Parathyroid adenoma (tissue), 2 donors: Measurements from ENCODE around the gene ADGRD1.

ENCODE experiments used
- H2AFZ ChIP-seq: fragments of 300-600 bp; sonication (generic); one replicate; pipeline ENCODE4 v1.7.0; 2017; ENCODE audit warnings: antibody characterized with exemption, mild to moderate bottlenecking
- H3K27ac ChIP-seq: fragments of 300-600 bp; sonication (generic); one replicate; pipeline ENCODE4 v1.7.0; 2017
- H3K27me3 ChIP-seq: fragments of 300-600 bp; sonication (generic); one replicate; pipeline ENCODE4 v1.7.0; 2017; ENCODE audit warnings: low read length; ENCODE audit not compliant: control insufficient read depth, insufficient read depth
- H3K36me3 ChIP-seq: fragments of 300-600 bp; sonication (generic); one replicate; pipeline ENCODE4 v1.7.0; 2017; ENCODE audit warnings: low read length; ENCODE audit not compliant: control insufficient read depth, insufficient read depth
- H3K4me1 ChIP-seq: fragments of 300-600 bp; sonication (generic); one replicate; pipeline ENCODE4 v1.7.0; 2017; ENCODE audit warnings: control low read depth
- H3K4me2 ChIP-seq: fragments of 300-600 bp; sonication (generic); one replicate; pipeline ENCODE4 v1.7.0; 2017; ENCODE audit warnings: low read length
- H3K4me3 ChIP-seq: fragments of 300-600 bp; sonication (generic); one replicate; pipeline ENCODE4 v1.7.0; 2017; ENCODE audit warnings: low read depth, low read length
- H3K79me2 ChIP-seq: fragments of 300-600 bp; sonication (generic); one replicate; pipeline ENCODE4 v1.7.0; 2017; ENCODE audit warnings: control low read depth
- H3K9ac ChIP-seq: fragments of 300-600 bp; sonication (generic); one replicate; pipeline ENCODE4 v1.7.0; 2017; ENCODE audit warnings: mild to moderate bottlenecking
- H3K9me3 ChIP-seq: fragments of 300-600 bp; sonication (generic); one replicate; pipeline ENCODE4 v1.7.0; 2017; ENCODE audit warnings: low read length; ENCODE audit not compliant: control insufficient read depth
- CTCF ChIP-seq: fragments of 300-600 bp; sonication (generic); IDR thresholded peaks from one replicate; pipeline ENCODE4 v1.7.0; 2017; ENCODE audit warnings: antibody characterized with exemption, mild to moderate bottlenecking
- donor health status: primary hyperparathyroidism.

The ADGRD1 gene

GRCh38 chr12:131147894-131148293 is 194.2 kb downstream of the ADGRD1 start:
- Histone ChIP-seq H3K4me2 (no peak overlapping the region), H3K4me3 (no peak overlapping the region), H3K9me3 (no peaks in the 10 kb centered on the region), H3K27me3 (no peaks in the 10 kb centered on the region), H3K36me3 (no peaks in the 10 kb centered on the region), H3K4me1 (no peaks in the 10 kb centered on the region), H3K79me2 (no peaks in the 10 kb centered on the region), H3K9ac (no peak overlapping the region), H2AFZ (no peak overlapping the region), H3K27ac (no peak overlapping the region)
- TF ChIP-seq CTCF: no peak

GRCh38 chr12:131151558-131152345 is 198.0 kb downstream of the ADGRD1 start:
- Histone ChIP-seq H3K9ac (no peak overlapping the region), H3K79me2 (no peaks in the 10 kb centered on the region), H3K36me3 (no peaks in the 10 kb centered on the region), H3K4me3 (no peak overlapping the region), H3K27me3 (no peaks in the 10 kb centered on the region), H3K27ac (no peak overlapping the region), H3K4me2 (no peak overlapping the region), H3K4me1 (no peaks in the 10 kb centered on the region), H3K9me3 (no peaks in the 10 kb centered on the region), H2AFZ (no peak overlapping the region)
- TF ChIP-seq CTCF: no peak

GRCh38 chr12:131152587-131152986 is 198.9 kb downstream of the ADGRD1 start:
- H2AFZ ChIP-seq: no peak overlapping the region
- no peak overlapping the region for H3K4me3 ChIP-seq
- H3K36me3 ChIP-seq: no peaks in the 10 kb centered on the region
- no peak for TF ChIP-seq CTCF
- H3K27me3 ChIP-seq: no peaks in the 10 kb centered on the region
- no peaks in the 10 kb centered on the region for H3K4me1 ChIP-seq
- H3K4me2 ChIP-seq: no peak overlapping the region
- H3K27ac ChIP-seq: no peak overlapping the region
- H3K79me2 ChIP-seq: no peaks in the 10 kb centered on the region
- no peaks in the 10 kb centered on the region for H3K9me3 ChIP-seq
- H3K9ac ChIP-seq: no peak overlapping the region

GRCh38 chr12:131153016-131153415 is 199.3 kb downstream of the ADGRD1 start:
- Histone ChIP-seq H2AFZ (no peak overlapping the region), H3K9ac (no peak overlapping the region), H3K4me3 (no peak overlapping the region), H3K4me2 (no peak overlapping the region), H3K79me2 (no peaks in the 10 kb centered on the region), H3K27me3 (no peaks in the 10 kb centered on the region), H3K4me1 (no peaks in the 10 kb centered on the region), H3K9me3 (no peaks in the 10 kb centered on the region), H3K27ac (no peak overlapping the region), H3K36me3 (no peaks in the 10 kb centered on the region)
- TF ChIP-seq CTCF: no peak

- H3K9me3 ChIP-seq: no peaks in the 10 kb centered on the region
- H3K27me3 ChIP-seq: no peaks in the 10 kb centered on the region
- no peaks in the 10 kb centered on the region for H3K79me2 ChIP-seq
- TF ChIP-seq CTCF: no peak
- no peak overlapping the region for H3K4me2 ChIP-seq
- no peak overlapping the region for H3K27ac ChIP-seq
- H3K4me1 ChIP-seq: no peaks in the 10 kb centered on the region
- no peaks in the 10 kb centered on the region for H3K36me3 ChIP-seq
- no peak overlapping the region for H3K4me3 ChIP-seq
- no peak overlapping the region for H3K9ac ChIP-seq
- no peak overlapping the region for H2AFZ ChIP-seq
These were observed 200.2 kb downstream of the ADGRD1 start for GRCh38 chr12:131153956-131154355.
